Stimulated activated CD4-positive, alpha-beta T cell treated with anti-CD3 and anti-CD28 coated beads, Interleukin-4, amount 100 ng/mL, for 1 hour (primary cell): ENCODE results near the gene RAPGEF3.

Experiments used
- DNase-seq: peaks from one replicate; pipeline ENCODE4 v3.0.0-alpha.2; 2020

The RAPGEF3 gene

GRCh38 chr12:47741340-47741703 lies 17.4 kb downstream of the RAPGEF3 start:
- DNase-seq, result peak; percentile 29

GRCh38 chr12:47740606-47741339 lies 17.9 kb downstream of the RAPGEF3 start:
- no peak for DNase-seq

- DNase-seq, result no peak
These were observed 18.7 kb downstream of the RAPGEF3 start for GRCh38 chr12:47739979-47740378.

- DNase-seq, result no peak
These were observed 19.4 kb downstream of the RAPGEF3 start for GRCh38 chr12:47739297-47739696.

- no peak for DNase-seq
These were observed 20.6 kb downstream of the RAPGEF3 start for GRCh38 chr12:47737936-47738594.

GRCh38 chr12:47736877-47737676 lies 21.6 kb downstream of the RAPGEF3 start:
- DNase-seq, result no peak

- DNase-seq, result no peak
These were observed 22.5 kb downstream of the RAPGEF3 start for GRCh38 chr12:47736216-47736615.

- no peak for DNase-seq
These were observed 23.0 kb downstream of the RAPGEF3 start for GRCh38 chr12:47735649-47736048.

- DNase-seq, result no peak
These were observed 23.8 kb downstream of the RAPGEF3 start for GRCh38 chr12:47734725-47735480.

- no peak for DNase-seq
These were observed 25.5 kb downstream of the RAPGEF3 start for GRCh38 chr12:47733142-47733541.

- DNase-seq, result no peak
These were observed 26.2 kb downstream of the RAPGEF3 start for GRCh38 chr12:47732504-47732903.

- DNase-seq, result no peak
These were observed 27.0 kb downstream of the RAPGEF3 start for GRCh38 chr12:47731723-47732122.

- no peak for DNase-seq
These were observed 28.3 kb downstream of the RAPGEF3 start for GRCh38 chr12:47730341-47730744.

GRCh38 chr12:47729233-47729632 lies 29.4 kb downstream of the RAPGEF3 start:
- no peak for DNase-seq

- DNase-seq, result no peak
These were observed 32.8 kb downstream of the RAPGEF3 start for GRCh38 chr12:47725893-47726292.

- DNase-seq, result no peak
These were observed 33.4 kb downstream of the RAPGEF3 start, which contains the start of gene ENDOU for GRCh38 chr12:47725091-47725772. Gene ENDOU, minus strand, starts transcription at chr12:47725490. Its CDS starts 77 bp downstream, at chr12:47725413.

- DNase-seq, result no peak
These were observed 35.6 kb downstream of the RAPGEF3 start for GRCh38 chr12:47722941-47723631.

GRCh38 chr12:47722136-47722834 lies 36.4 kb downstream of the RAPGEF3 start:
- no peak for DNase-seq

GRCh38 chr12:47721431-47721973 lies 37.2 kb downstream of the RAPGEF3 start:
- no peak for DNase-seq

- DNase-seq, result no peak
These were observed 40.1 kb downstream of the RAPGEF3 start for GRCh38 chr12:47718531-47718930.
